HG03045 (cell line): ENCODE results near the gene PSMD14.

Source experiments
- ATAC-seq: cut with Tn5 transposase; IDR thresholded peaks from one replicate; pipeline ENCODE4 v1.9.1; 2021; ENCODE audit warnings: mild to moderate bottlenecking, moderate library complexity; ENCODE audit not compliant: unreplicated experiment

The PSMD14 gene

DNA sequence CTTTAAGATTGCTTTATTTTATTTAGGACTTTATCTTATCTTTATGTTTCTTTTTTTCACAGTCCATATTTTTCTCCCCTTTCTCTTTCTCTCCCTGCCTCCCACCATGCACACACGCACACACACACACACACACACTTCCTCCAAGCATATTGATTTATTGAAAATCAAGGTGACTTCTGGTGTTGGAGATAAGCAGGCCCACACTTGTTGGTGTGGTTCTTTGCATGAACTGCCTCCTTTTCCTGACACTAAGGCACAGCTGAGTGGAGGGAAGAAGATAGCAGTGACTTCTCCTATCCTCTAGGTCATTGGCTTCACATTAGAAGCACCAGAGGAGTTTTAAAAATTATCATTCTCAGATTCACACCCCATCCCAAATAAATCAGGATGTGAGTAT lies 125.9 kb downstream of the PSMD14 start:
- no peak for ATAC-seq

DNA sequence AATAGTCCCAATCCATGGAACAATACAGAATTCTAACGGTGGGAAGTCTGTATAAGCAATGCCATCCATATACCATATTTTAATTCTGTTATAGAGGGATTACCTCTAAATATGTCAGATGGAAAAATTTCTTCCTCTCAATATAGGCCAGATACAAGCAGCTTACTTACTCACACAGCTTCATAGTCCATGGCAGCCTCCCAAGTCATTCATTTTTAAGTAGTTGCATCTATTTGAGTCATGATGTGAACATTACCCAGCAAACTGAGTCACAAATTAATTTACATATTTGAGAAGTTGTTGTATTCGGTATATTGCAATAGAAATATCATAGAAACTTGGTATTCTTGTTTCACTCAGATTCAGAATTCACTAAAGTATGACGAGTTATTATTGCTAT lies 128.2 kb downstream of the PSMD14 start:
- no peak for ATAC-seq

DNA sequence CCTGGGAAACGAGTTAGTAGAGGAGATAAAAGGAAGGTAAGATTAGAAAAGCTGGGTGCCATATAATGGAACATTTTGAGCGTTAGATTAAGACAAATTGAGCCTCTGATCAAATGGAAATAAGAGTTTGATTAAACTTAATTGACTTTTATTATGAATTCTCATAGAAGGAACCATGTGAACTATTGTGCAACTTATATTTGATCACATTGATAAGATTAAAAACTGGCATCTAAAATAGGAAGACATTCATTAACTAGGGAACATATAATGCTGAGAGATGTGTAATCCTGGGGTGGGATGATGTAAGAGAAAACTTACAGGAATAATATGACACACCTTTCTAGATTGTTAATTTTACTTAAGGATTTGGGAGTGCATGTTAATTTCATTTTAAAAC lies 130.4 kb downstream of the PSMD14 start:
- no peak for ATAC-seq

DNA sequence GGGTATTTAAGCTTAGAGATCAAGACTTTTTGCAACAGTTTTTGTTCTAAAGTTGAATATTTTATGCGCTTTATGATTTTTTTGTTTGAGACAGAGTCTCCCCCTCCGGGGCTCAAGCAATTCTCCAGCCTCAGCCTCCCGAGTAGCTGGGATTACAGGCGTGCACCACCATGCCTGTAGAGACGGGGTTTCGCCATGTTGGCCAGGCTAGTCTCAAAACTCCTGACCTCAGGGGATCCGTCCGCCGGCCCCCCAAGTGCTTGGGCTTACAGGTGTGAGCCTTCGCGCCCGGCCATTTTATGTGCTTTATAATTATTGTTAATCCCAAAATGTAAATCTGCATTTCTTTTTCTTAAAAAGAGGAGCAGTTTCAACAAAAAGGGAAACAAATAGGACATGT lies 136.9 kb downstream of the PSMD14 start:
- no peak for ATAC-seq

DNA sequence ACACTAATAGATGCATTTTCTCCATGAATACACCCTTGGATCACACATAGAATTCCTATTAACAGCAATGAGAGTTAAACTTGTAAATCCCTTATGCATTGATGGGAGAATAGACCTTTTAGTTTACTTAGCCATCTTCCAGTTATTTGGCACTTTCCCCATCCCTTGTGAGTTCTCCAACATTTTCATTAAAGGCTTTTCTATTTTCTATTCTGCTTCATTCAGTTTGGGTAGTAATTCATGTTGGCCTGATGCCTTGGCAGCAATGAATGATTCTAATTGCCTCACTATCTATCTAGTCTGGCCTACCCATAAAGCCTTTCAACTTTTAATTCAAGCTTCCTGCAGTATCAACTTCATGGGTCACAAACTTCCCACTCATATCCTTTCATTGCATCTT lies 140.2 kb downstream of the PSMD14 start:
- ATAC-seq: no peak
